Measurements from ENCODE around the gene PHF12.

Gene PHF12

GRCh38 chr17:28986714-28987655 lies 35.7 kb upstream of the PHF12 start:
- no peaks in the 10 kb centered on the region for H3K4me1 ChIP-seq (ENCODE audit: control insufficient read depth, insufficient read depth, low read length)
- H3K27me3 ChIP-seq (ENCODE audit: control insufficient read depth, insufficient read depth, low read length), result peaks cover 29% of the 10 kb centered on the region

GRCh38 chr17:28985950-28986713 lies 34.8 kb upstream of the PHF12 start:
- Histone ChIP-seq H3K4me2 (ENCODE audit: low read length) (no peak overlapping the region), H3K4me3 (ENCODE audit: low read length) (no peak overlapping the region), H3K9me3 (replicated peaks; ENCODE audit: low read length) (no peaks in the 10 kb centered on the region), H3K36me3 (ENCODE audit: insufficient read depth, low read length) (no peaks in the 10 kb centered on the region), H3K27me3 (ENCODE audit: control insufficient read depth, insufficient read depth, low read length) (peaks cover 29% of the 10 kb centered on the region), H3K9ac (ENCODE audit: low read depth, low read length) (no peak overlapping the region), H3K4me1 (ENCODE audit: control insufficient read depth, insufficient read depth, low read length) (no peaks in the 10 kb centered on the region)

More at GRCh38 chr17:28986714-28987655, 35.7 kb upstream of the PHF12 start:
- no peak overlapping the region for H3K4me2 ChIP-seq (ENCODE audit: low read length)
- no peaks in the 10 kb centered on the region for H3K9me3 ChIP-seq (replicated peaks; ENCODE audit: low read length)
- no peak overlapping the region for H3K4me3 ChIP-seq (ENCODE audit: low read length)
- no peak overlapping the region for H3K9ac ChIP-seq (ENCODE audit: low read depth, low read length)
- H3K36me3 ChIP-seq (ENCODE audit: insufficient read depth, low read length), result no peaks in the 10 kb centered on the region

GRCh38 chr17:28983286-28984230 lies 32.2 kb upstream of the PHF12 start:
- no peak overlapping the region for H3K4me3 ChIP-seq (ENCODE audit: low read length)
- no peak overlapping the region for H3K9ac ChIP-seq (ENCODE audit: low read depth, low read length)
- no peaks in the 10 kb centered on the region for H3K4me1 ChIP-seq (ENCODE audit: control insufficient read depth, insufficient read depth, low read length)
- H3K36me3 ChIP-seq (ENCODE audit: insufficient read depth, low read length), result no peaks in the 10 kb centered on the region
- peaks cover 27% of the 10 kb centered on the region for H3K27me3 ChIP-seq (ENCODE audit: control insufficient read depth, insufficient read depth, low read length)
- no peaks in the 10 kb centered on the region for H3K9me3 ChIP-seq (replicated peaks; ENCODE audit: low read length)
- H3K4me2 ChIP-seq (ENCODE audit: low read length), result no peak overlapping the region

- no peak overlapping the region for H3K4me2 ChIP-seq (ENCODE audit: low read length)
- H3K9ac ChIP-seq (ENCODE audit: low read depth, low read length), result no peak overlapping the region
- H3K9me3 ChIP-seq (replicated peaks; ENCODE audit: low read length), result no peaks in the 10 kb centered on the region
- no peak overlapping the region for H3K4me3 ChIP-seq (ENCODE audit: low read length)
- H3K27me3 ChIP-seq (ENCODE audit: control insufficient read depth, insufficient read depth, low read length), result peaks cover 26% of the 10 kb centered on the region
- no peaks in the 10 kb centered on the region for H3K36me3 ChIP-seq (ENCODE audit: insufficient read depth, low read length)
- no peaks in the 10 kb centered on the region for H3K4me1 ChIP-seq (ENCODE audit: control insufficient read depth, insufficient read depth, low read length)
Measured at GRCh38 chr17:28982131-28982793, 30.9 kb upstream of the PHF12 start.

- Histone ChIP-seq H3K9me3 (replicated peaks; ENCODE audit: low read length) (no peaks in the 10 kb centered on the region), H3K4me2 (ENCODE audit: low read length) (no peak overlapping the region), H3K4me3 (ENCODE audit: low read length) (no peak overlapping the region), H3K36me3 (ENCODE audit: insufficient read depth, low read length) (no peaks in the 10 kb centered on the region), H3K27me3 (ENCODE audit: control insufficient read depth, insufficient read depth, low read length) (peaks cover 35% of the 10 kb centered on the region), H3K9ac (ENCODE audit: low read depth, low read length) (no peak overlapping the region), H3K4me1 (ENCODE audit: control insufficient read depth, insufficient read depth, low read length) (peaks cover 3% of the 10 kb centered on the region)
Measured at GRCh38 chr17:28978356-28978964, 27.1 kb upstream of the PHF12 start.

- peaks cover 39% of the 10 kb centered on the region for H3K27me3 ChIP-seq (ENCODE audit: control insufficient read depth, insufficient read depth, low read length)
- H3K9me3 ChIP-seq (replicated peaks; ENCODE audit: low read length), result no peaks in the 10 kb centered on the region
- no peak overlapping the region for H3K9ac ChIP-seq (ENCODE audit: low read depth, low read length)
- H3K36me3 ChIP-seq (ENCODE audit: insufficient read depth, low read length), result no peaks in the 10 kb centered on the region
- H3K4me2 ChIP-seq (ENCODE audit: low read length), result no peak overlapping the region
- no peak overlapping the region for H3K4me3 ChIP-seq (ENCODE audit: low read length)
- peaks cover 8% of the 10 kb centered on the region for H3K4me1 ChIP-seq (ENCODE audit: control insufficient read depth, insufficient read depth, low read length)
Measured at GRCh38 chr17:28977659-28978355, 26.5 kb upstream of the PHF12 start.

- H3K36me3 ChIP-seq (ENCODE audit: insufficient read depth, low read length), result no peaks in the 10 kb centered on the region
- H3K9ac ChIP-seq (ENCODE audit: low read depth, low read length), result no peak overlapping the region
- peaks cover 53% of the 10 kb centered on the region for H3K27me3 ChIP-seq (ENCODE audit: control insufficient read depth, insufficient read depth, low read length)
- H3K4me2 ChIP-seq (ENCODE audit: low read length), result no peak overlapping the region
- H3K9me3 ChIP-seq (replicated peaks; ENCODE audit: low read length), result no peaks in the 10 kb centered on the region
- H3K4me3 ChIP-seq (ENCODE audit: low read length), result no peak overlapping the region
- H3K4me1 ChIP-seq (ENCODE audit: control insufficient read depth, insufficient read depth, low read length), result peaks cover 15% of the 10 kb centered on the region
Measured at GRCh38 chr17:28975646-28976045, 24.3 kb upstream of the PHF12 start.

GRCh38 chr17:28975031-28975430 lies 23.7 kb upstream of the PHF12 start:
- Histone ChIP-seq H3K27me3 (ENCODE audit: control insufficient read depth, insufficient read depth, low read length) (peaks cover 57% of the 10 kb centered on the region), H3K9me3 (replicated peaks; ENCODE audit: low read length) (no peaks in the 10 kb centered on the region), H3K4me1 (ENCODE audit: control insufficient read depth, insufficient read depth, low read length) (peaks cover 15% of the 10 kb centered on the region), H3K9ac (ENCODE audit: low read depth, low read length) (no peak overlapping the region), H3K36me3 (ENCODE audit: insufficient read depth, low read length) (no peaks in the 10 kb centered on the region), H3K4me2 (ENCODE audit: low read length) (no peak overlapping the region), H3K4me3 (ENCODE audit: low read length) (no peak overlapping the region)

- H3K9ac ChIP-seq (ENCODE audit: low read depth, low read length), result no peak overlapping the region
- peaks cover 15% of the 10 kb centered on the region for H3K4me1 ChIP-seq (ENCODE audit: control insufficient read depth, insufficient read depth, low read length)
- no peak overlapping the region for H3K4me2 ChIP-seq (ENCODE audit: low read length)
- no peak overlapping the region for H3K4me3 ChIP-seq (ENCODE audit: low read length)
- no peaks in the 10 kb centered on the region for H3K9me3 ChIP-seq (replicated peaks; ENCODE audit: low read length)
- peaks cover 57% of the 10 kb centered on the region for H3K27me3 ChIP-seq (ENCODE audit: control insufficient read depth, insufficient read depth, low read length)
- H3K36me3 ChIP-seq (ENCODE audit: insufficient read depth, low read length), result no peaks in the 10 kb centered on the region
Measured at GRCh38 chr17:28974451-28974850, 23.1 kb upstream of the PHF12 start.

- Histone ChIP-seq H3K9me3 (replicated peaks; ENCODE audit: low read length) (no peaks in the 10 kb centered on the region), H3K9ac (ENCODE audit: low read depth, low read length) (no peak overlapping the region), H3K27me3 (ENCODE audit: control insufficient read depth, insufficient read depth, low read length) (peaks cover 56% of the 10 kb centered on the region), H3K4me3 (ENCODE audit: low read length) (no peak overlapping the region), H3K36me3 (ENCODE audit: insufficient read depth, low read length) (no peaks in the 10 kb centered on the region), H3K4me2 (ENCODE audit: low read length) (no peak overlapping the region), H3K4me1 (ENCODE audit: control insufficient read depth, insufficient read depth, low read length) (peaks cover 15% of the 10 kb centered on the region)
Measured at GRCh38 chr17:28973425-28973824, 22.1 kb upstream of the PHF12 start.

All from skeletal muscle satellite cell (primary cell).